Neural progenitor cell (in vitro differentiated cells): ENCODE data around the gene MOB1A. TPM values are rescaled to one million over a fixed set of nuclear protein-coding genes. Genes with fewer than 3 reads are reported as not detected.

ENCODE experiments used
- DNase-seq: peaks from one replicate; pipeline ENCODE4 v3.0.0-alpha.2; 2016; ENCODE audit warnings: low spot score
- H2AFZ ChIP-seq: fragments of 200-600 bp; sonication (generic); replicated peaks from 2 replicates; pipeline ENCODE4 v1.6.1; 2016; ENCODE audit warnings: antibody characterized with exemption
- H3F3A ChIP-seq: fragments of 200-600 bp; sonication (generic); 2 replicates; pipeline ENCODE4 v1.6.1; 2016; ENCODE audit warnings: antibody characterized with exemption, low read depth
- H3K27ac ChIP-seq: fragments of 200-600 bp; sonication (generic); 2 replicates; pipeline ENCODE4 v1.5.1; 2016; ENCODE audit warnings: mild to moderate bottlenecking
- H3K27me3 ChIP-seq: fragments of 200-600 bp; sonication (generic); 2 replicates; pipeline ENCODE4 v1.6.1; 2016; ENCODE audit warnings: mild to moderate bottlenecking, moderate library complexity
- H3K36me3 ChIP-seq: fragments of 200-600 bp; sonication (generic); 2 replicates; pipeline ENCODE4 v1.5.1; 2016
- H3K4me1 ChIP-seq: fragments of 200-600 bp; sonication (generic); 2 replicates; pipeline ENCODE4 v1.6.1; 2016; ENCODE audit warnings: mixed run types
- H3K4me2 ChIP-seq: fragments of 200-600 bp; sonication (generic); 2 replicates; pipeline ENCODE4 v1.6.1; 2016
- H3K4me3 ChIP-seq: fragments of 200-600 bp; sonication (generic); 2 replicates; pipeline ENCODE4 v1.5.1; 2016
- H3K79me2 ChIP-seq: fragments of 200-600 bp; sonication (generic); 2 replicates; pipeline ENCODE4 v1.6.1; 2016; ENCODE audit warnings: low read depth
- H3K9ac ChIP-seq: fragments of 200-600 bp; sonication (generic); 2 replicates; pipeline ENCODE4 v1.6.1; 2016
- H3K9me3 ChIP-seq: fragments of 200-600 bp; sonication (generic); 2 replicates; pipeline ENCODE4 v1.5.1; 2016; ENCODE audit warnings: low read depth
- H4K20me1 ChIP-seq: fragments of 200-600 bp; sonication (generic); 2 replicates; pipeline ENCODE4 v1.6.1; 2016; ENCODE audit warnings: low read depth
- H3K27ac Mint-ChIP-seq: 3 replicates; pipeline ENCODE4 v1.8.0; 2021; ENCODE audit warnings: mixed read lengths
- H3K27me3 Mint-ChIP-seq: 2 replicates; pipeline ENCODE4 v1.8.0; 2022; ENCODE audit warnings: low read depth, mild to moderate bottlenecking, inconsistent platforms, moderate library complexity, mixed read lengths; ENCODE audit not compliant: insufficient read depth
- H3K36me3 Mint-ChIP-seq: 3 replicates; pipeline ENCODE4 v1.8.0; 2021; ENCODE audit warnings: mixed read lengths
- H3K4me1 Mint-ChIP-seq: 3 replicates; pipeline ENCODE4 v1.8.0; 2021; ENCODE audit warnings: mixed read lengths
- H3K4me3 Mint-ChIP-seq: 3 replicates; pipeline ENCODE4 v1.8.0; 2021; ENCODE audit warnings: mild to moderate bottlenecking, moderate library complexity, mixed read lengths
- H3K9me3 Mint-ChIP-seq: 3 replicates; pipeline ENCODE4 v1.8.0; 2020; ENCODE audit warnings: mixed read lengths
- CTCF ChIP-seq: fragments of 200-600 bp; sonication (generic); IDR thresholded peaks from 2 replicates; pipeline ENCODE4 v1.5.1; 2017; ENCODE audit warnings: antibody characterized with exemption, mild to moderate bottlenecking
- EZH2 ChIP-seq: fragments of 200-600 bp; sonication (generic); IDR thresholded peaks from 2 replicates; pipeline ENCODE4 v1.6.1; 2017; ENCODE audit warnings: antibody characterized with exemption, mild to moderate bottlenecking, moderate library complexity
- EZH2phosphoT487 ChIP-seq: fragments of 200-600 bp; sonication (generic); IDR thresholded peaks from 2 replicates; pipeline ENCODE4 v1.6.1; 2017; ENCODE audit warnings: antibody characterized with exemption
- total RNA-seq: library from RNA; depleted of rRNA; stranded (reverse); fragments of >200 nt; gene quantifications from 2 replicates; pipeline ENCODE4 v1.2.3, GENCODE V29; 2015; ENCODE audit warnings: low replicate concordance

MOB1A gene
- total RNA-seq, 1 donor from 2014 or later, result 163 TPM

- Histone ChIP-seq H2AFZ (no peak overlapping the region), H3K27ac (no peak overlapping the region), H3K79me2 (peaks cover 53% of the 10 kb centered on the region), H3K4me2 (peak overlapping the region; percentile 90), H3K9ac (no peak overlapping the region), H3K4me1 (peaks cover 10% of the 10 kb centered on the region), H3K27me3 (no peaks in the 10 kb centered on the region), H3F3A (peaks cover 24% of the 10 kb centered on the region), H4K20me1 (peaks cover 45% of the 10 kb centered on the region), H3K36me3 (no peaks in the 10 kb centered on the region), H3K4me3 (peak overlapping the region; percentile 81), H3K9me3 (no peaks in the 10 kb centered on the region)
- H3K4me1 Mint-ChIP-seq, result peaks cover 28% of the 10 kb centered on the region
- DNase-seq, result no peak
- H3K36me3 Mint-ChIP-seq, result peaks cover 6% of the 10 kb centered on the region
- no peaks in the 10 kb centered on the region for H3K9me3 Mint-ChIP-seq
- no peak overlapping the region for H3K27ac Mint-ChIP-seq
- H3K27me3 Mint-ChIP-seq, result peaks cover 6% of the 10 kb centered on the region
- H3K4me3 Mint-ChIP-seq, result peak overlapping the region; percentile 100
- no peak for TF ChIP-seq EZH2
- TF ChIP-seq EZH2phosphoT487, result no peak
- TF ChIP-seq CTCF, result no peak
These were observed 20.6 kb upstream of the MOB1A start for GRCh38 chr2:74199275-74199701.

GRCh38 chr2:74198461-74199274, 20.0 kb upstream of the MOB1A start, which contains the start of gene MTHFD2:
Gene MTHFD2 (plus strand): TSS chr2:74198615. CDS start chr2:74198642, 27 bp downstream.
- H3K27ac Mint-ChIP-seq, result peak within 1 kb of the TSS; percentile 100
- peak within 1 kb of the TSS; percentile 64 for H3K9ac ChIP-seq
- no peaks in the 10 kb centered on the region for H3K9me3 ChIP-seq
- peaks cover 28% of the 10 kb centered on the region for H3K4me1 Mint-ChIP-seq
- TF ChIP-seq EZH2phosphoT487 (peak; percentile 14), EZH2 (no peak), CTCF (peak; percentile 75)
- peaks cover 46% of the 10 kb centered on the region for H3K79me2 ChIP-seq
- H3F3A ChIP-seq, result peaks cover 22% of the 10 kb centered on the region
- H3K27ac ChIP-seq, result peak within 1 kb of the TSS; percentile 90
- peak within 1 kb of the TSS; percentile 90 for H3K4me2 ChIP-seq
- peaks cover 5% of the 10 kb centered on the region for H3K36me3 Mint-ChIP-seq
- peak within 1 kb of the TSS; percentile 81 for H3K4me3 ChIP-seq
- no peaks in the 10 kb centered on the region for H3K9me3 Mint-ChIP-seq
- peaks cover 10% of the 10 kb centered on the region for H3K4me1 ChIP-seq
- peak within 1 kb of the TSS; percentile 100 for H3K4me3 Mint-ChIP-seq
- H2AFZ ChIP-seq, result peak within 1 kb of the TSS; percentile 81
- H3K27me3 ChIP-seq, result no peaks in the 10 kb centered on the region
- H3K27me3 Mint-ChIP-seq, result peaks cover 6% of the 10 kb centered on the region
- H4K20me1 ChIP-seq, result peaks cover 40% of the 10 kb centered on the region
- DNase-seq, result peak; percentile 97
- H3K36me3 ChIP-seq, result no peaks in the 10 kb centered on the region

- Histone ChIP-seq H3K4me2 (peak overlapping the region; percentile 90), H3K27me3 (no peaks in the 10 kb centered on the region), H3K36me3 (no peaks in the 10 kb centered on the region), H3K4me3 (peak overlapping the region; percentile 81), H3K9me3 (no peaks in the 10 kb centered on the region), H3K4me1 (peaks cover 10% of the 10 kb centered on the region), H3K79me2 (peaks cover 40% of the 10 kb centered on the region), H3K27ac (no peak overlapping the region), H4K20me1 (peaks cover 37% of the 10 kb centered on the region), H3F3A (peaks cover 20% of the 10 kb centered on the region), H3K9ac (no peak overlapping the region), H2AFZ (peak overlapping the region; percentile 40)
- Mint-ChIP-seq H3K27me3 (peaks cover 6% of the 10 kb centered on the region), H3K27ac (peak overlapping the region; percentile 100), H3K4me3 (peak overlapping the region; percentile 100), H3K9me3 (no peaks in the 10 kb centered on the region), H3K36me3 (peaks cover 3% of the 10 kb centered on the region), H3K4me1 (peaks cover 28% of the 10 kb centered on the region)
- no peak for DNase-seq
- TF ChIP-seq CTCF (no peak), EZH2 (no peak), EZH2phosphoT487 (no peak)
These were observed 19.4 kb upstream of the MOB1A start for GRCh38 chr2:74198023-74198460.
